Thymus (tissue), 11 donors: Measurements from ENCODE around the gene ELAPOR1. TPM values are rescaled to one million over a fixed set of nuclear protein-coding genes. Genes with fewer than 3 reads are reported as not detected.
"Not testable (repeated sequence)": the region's sequence is repeated elsewhere in the genome, so short reads cannot be mapped to it uniquely, and the experiment has no call there.

Source experiments
- DNase-seq, 9 donors: peaks; one replicate each; pipeline ENCODE4 v3.0.0-alpha.2; 2013; ENCODE audit warnings: low spot score in 9 of 9, low read depth in 6 of 9, missing footprints in 1 of 9
- H3K27ac ChIP-seq, 2 donors: one replicate each; pipeline ENCODE4 v1.5.1; 2013; ENCODE audit warnings: control low read depth in 1 of 2, low read depth in 1 of 2, low read length in 1 of 2, mild to moderate bottlenecking in 1 of 2, moderate library complexity in 1 of 2
- H3K27me3 ChIP-seq, 2 donors: one replicate each; pipeline ENCODE4 v1.5.1; 2013; ENCODE audit warnings: low read length in 1 of 2; ENCODE audit not compliant: control insufficient read depth in 2 of 2, insufficient read depth in 1 of 2
- H3K36me3 ChIP-seq, 2 donors: one replicate each; pipeline ENCODE4 v1.5.1; 2013; ENCODE audit warnings: low read length in 1 of 2, mild to moderate bottlenecking in 1 of 2, moderate library complexity in 1 of 2; ENCODE audit not compliant: control insufficient read depth in 2 of 2, insufficient read depth in 2 of 2
- H3K4me1 ChIP-seq, 2 donors: one replicate each; pipeline ENCODE4 v1.5.1; 2013; ENCODE audit warnings: low read length in 2 of 2; ENCODE audit not compliant: control insufficient read depth in 2 of 2, insufficient read depth in 2 of 2
- H3K4me3 ChIP-seq, 2 donors: one replicate each; pipeline ENCODE4 v1.5.1; 2013; ENCODE audit warnings: low read length in 2 of 2, control low read depth in 1 of 2, mild to moderate bottlenecking in 1 of 2
- H3K9me3 ChIP-seq, 2 donors: one replicate each; pipeline ENCODE4 v1.5.1; 2013; ENCODE audit warnings: low read length in 1 of 2, mild to moderate bottlenecking in 1 of 2; ENCODE audit not compliant: control insufficient read depth in 2 of 2, insufficient read depth in 1 of 2
- WGBS: extraction: QIAGEN DNeasy Blood & Tissue Kit; methylation state at CpG from one replicate; pipeline ENCODE4 v1.1.7; 2013; 5-methylcytosine and 5-hydroxymethylcytosine counted together
- polyA plus RNA-seq: library from polyadenylated mRNA; stranded (reverse); fragments of 200-250 nt; gene quantifications from one replicate; pipeline ENCODE4 v1.2.3, GENCODE V29; 2013
- total RNA-seq: library from RNA; stranded (reverse); fragments of 120-200 nt; gene quantifications from one replicate; pipeline ENCODE4 v1.2.4, GENCODE V29; 2013
- donor health status: healthy.

ELAPOR1 gene
- total and polyA plus RNA-seq, 2 donors: 1.2 to 1.3 TPM

DNA sequence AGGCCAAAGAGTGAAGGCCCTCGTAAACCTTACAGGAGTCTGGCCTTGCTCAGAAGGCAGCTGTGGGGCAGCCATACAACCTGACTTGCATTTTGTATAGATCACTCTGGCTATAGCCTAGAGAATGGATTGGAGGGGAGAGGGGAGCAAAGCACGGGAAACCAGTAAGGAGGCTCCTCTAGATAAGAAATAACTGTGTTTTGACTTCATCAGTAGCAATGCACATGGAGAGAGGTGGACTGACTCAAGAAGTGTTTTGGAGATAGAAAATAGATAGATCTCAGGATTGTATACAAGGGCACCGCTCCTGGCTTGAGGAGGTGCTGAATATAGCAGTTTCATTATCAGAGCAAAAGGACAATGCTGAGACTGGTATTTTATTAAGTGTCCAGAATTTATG lies 26.5 kb downstream of the ELAPOR1 start:
- no peak for DNase-seq
- Histone ChIP-seq H3K4me3 (no peak overlapping the region), H3K36me3 (no peaks in the 10 kb centered on the region), H3K9me3 (no peaks in the 10 kb centered on the region), H3K27me3 (no peaks in the 10 kb centered on the region), H3K4me1 (peaks cover 0 to 10% of the 10 kb centered on the region in 2 donors), H3K27ac (no peak overlapping the region)
- 77% methylated on average over 3 of the region's 3 CpGs for WGBS

DNA sequence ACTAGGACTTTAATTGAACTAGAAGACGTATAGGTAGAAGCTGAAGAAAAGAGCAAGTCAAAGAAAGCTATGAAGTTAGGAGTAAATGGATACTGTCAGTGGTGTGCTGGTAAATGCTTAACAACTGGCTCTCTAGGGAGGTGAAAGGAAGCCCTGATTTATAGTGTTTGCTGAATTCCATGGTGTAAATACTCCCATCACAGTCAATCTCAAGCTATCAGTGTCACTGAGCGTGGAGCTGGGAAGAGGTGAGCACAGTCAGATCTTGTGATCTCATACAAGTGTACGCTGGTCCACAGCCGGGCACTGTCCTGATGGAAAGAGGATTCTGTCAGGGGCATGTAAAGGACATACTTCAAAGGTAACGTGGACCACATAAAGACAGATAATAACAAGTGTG lies 28.3 kb downstream of the ELAPOR1 start:
- WGBS: 97% methylated on average over 5 of the region's 5 CpGs
- DNase-seq: no peak
- H3K4me1 ChIP-seq: peaks cover 0 to 8% of the 10 kb centered on the region in 2 donors
- H3K27me3 ChIP-seq: no peaks in the 10 kb centered on the region
- no peaks in the 10 kb centered on the region for H3K36me3 ChIP-seq
- H3K27ac ChIP-seq: no peak overlapping the region
- H3K9me3 ChIP-seq: no peaks in the 10 kb centered on the region
- H3K4me3 ChIP-seq: no peak overlapping the region

DNA sequence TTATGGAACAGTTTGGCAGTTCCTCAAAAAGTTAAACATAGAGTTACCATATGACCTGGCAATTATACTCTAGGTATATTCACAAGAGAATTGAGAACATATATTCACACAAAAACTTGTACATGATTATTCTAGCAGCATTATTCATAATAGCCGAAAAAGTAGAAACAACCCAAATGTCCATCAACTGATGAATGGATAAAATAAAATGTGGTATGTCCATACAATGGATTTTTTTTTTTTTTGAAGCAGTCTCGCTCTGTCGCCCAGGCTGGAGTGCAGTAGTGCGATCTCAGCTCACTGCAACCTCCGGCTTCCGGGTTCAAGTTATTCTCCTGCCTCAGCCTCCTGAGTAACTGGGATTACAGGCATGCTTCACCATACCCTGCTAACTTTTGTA lies 28.8 kb downstream of the ELAPOR1 start:
- WGBS: 91% methylated on average over 6 of the region's 6 CpGs
- not testable (repeated sequence) for DNase-seq

DNA sequence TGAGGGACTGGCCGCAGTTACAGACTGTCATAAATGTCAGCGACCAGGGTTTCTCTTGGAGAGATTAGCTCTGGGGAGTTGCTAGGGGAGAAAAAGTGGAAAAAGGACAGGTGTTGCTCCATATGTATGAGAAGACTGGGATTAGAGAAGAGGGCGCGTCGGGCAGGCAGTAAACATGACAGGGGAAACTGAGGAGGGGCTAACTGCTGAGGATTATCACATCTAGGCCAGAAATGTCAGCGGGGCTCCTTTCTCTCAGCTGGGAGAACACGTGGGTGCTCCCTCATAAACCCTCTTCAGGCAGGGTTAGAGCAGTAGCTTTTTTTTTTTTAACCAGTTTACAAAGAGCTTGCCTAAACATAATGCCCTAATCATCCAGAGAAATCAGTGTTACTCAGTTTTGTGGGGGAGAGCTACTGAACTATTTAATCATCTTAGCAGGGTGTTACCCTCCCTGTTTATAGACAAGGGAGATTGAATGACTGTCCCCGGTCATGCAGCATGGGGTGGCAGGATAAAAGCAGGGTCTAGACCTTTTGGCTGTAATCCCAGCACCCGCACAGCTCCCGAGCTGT lies 35.2 kb downstream of the ELAPOR1 start:
- H3K9me3 ChIP-seq: no peaks in the 10 kb centered on the region
- no peak for DNase-seq
- H3K4me1 ChIP-seq: no peaks in the 10 kb centered on the region
- no peak overlapping the region for H3K27ac ChIP-seq
- no peaks in the 10 kb centered on the region for H3K27me3 ChIP-seq
- 88% methylated on average over 10 of the region's 10 CpGs for WGBS
- H3K4me3 ChIP-seq: no peak overlapping the region
- H3K36me3 ChIP-seq: no peaks in the 10 kb centered on the region

More for the DNA sequence above, 28.8 kb downstream of the ELAPOR1 start:
- not testable (repeated sequence) for H3K27me3 ChIP-seq, H3K9me3 ChIP-seq, H3K4me1 ChIP-seq, H3K27ac ChIP-seq, H3K4me3 ChIP-seq, H3K36me3 ChIP-seq

DNA sequence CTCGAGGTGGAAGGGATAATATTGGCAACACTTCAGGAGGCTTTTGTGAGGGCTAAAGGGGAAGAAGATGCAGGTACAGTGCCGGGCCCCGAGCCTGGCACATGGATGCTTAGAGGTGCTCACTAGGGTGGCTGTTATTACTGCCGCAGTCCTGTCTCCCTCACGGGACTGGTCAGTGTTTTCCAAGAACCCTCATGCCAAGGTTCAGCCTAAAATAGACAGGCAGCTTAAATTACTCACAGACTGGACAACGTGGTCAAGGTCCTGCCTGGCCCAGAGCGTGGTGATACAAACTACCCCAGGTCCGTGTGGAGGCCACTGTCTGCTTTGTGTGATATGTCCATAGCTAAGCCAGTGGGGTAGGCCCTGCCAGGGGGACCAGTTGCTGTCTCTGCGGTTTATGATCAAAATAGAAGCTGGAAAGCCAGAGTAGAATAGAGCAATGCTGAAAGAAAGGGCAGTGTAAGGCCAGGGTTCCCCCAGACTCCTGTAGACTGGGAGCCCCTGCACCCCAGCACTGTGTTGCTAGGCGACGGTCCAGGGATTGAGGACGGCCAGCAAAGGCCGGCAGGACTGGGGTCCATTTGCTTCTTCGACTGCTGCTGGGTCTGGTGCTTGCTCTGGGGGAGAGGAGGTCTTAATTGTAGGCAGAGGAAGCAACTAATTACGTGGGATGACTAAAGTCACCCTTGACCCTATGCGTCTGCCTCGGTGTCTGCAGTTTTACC lies 36.1 kb downstream of the ELAPOR1 start:
- Histone ChIP-seq H3K27ac (no peak overlapping the region), H3K9me3 (no peaks in the 10 kb centered on the region), H3K27me3 (no peaks in the 10 kb centered on the region), H3K4me3 (no peak overlapping the region), H3K4me1 (no peaks in the 10 kb centered on the region), H3K36me3 (no peaks in the 10 kb centered on the region)
- no peak for DNase-seq
- WGBS: 92% methylated on average over 17 of the region's 17 CpGs

DNA sequence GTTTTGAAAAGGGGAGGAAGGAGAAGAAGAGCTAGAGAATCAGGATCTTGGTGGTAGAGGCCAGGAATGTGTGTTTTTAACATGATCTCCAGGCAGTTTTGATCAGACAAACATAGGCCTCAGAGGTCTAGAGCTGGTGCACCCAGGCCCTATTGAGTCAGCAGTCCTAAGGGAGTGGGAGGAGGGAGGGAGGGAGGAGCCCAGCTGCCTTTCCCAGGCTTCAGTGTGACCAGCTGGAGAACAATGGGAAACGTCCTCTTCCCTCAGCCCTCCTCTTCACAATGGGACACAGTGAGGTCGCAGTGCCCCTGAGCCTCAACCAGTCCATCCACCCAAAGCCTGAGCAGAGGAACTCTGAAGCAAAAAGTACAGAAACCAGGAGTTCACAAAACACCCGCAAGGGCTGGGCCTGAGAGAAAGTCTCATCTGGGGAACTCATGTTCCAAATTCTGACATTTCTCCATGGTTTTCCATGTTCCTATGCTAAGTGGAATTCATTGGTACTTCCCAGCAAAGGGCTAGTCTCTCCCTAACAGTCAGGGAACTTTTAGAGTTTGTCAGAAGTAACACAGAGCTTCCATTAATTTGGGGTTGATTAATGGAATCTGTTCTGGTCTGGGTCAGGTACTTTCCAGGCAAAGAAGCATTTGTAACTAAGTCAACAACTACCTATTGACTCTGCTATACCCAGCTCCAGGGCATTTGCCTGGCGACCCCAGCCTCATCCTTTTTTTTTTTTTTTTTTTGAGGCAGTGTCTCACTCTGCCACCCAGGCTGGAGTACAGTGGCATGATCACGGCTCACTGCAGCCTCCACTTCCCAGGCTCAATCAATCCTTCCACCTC lies 37.5 kb downstream of the ELAPOR1 start:
- Histone ChIP-seq H3K36me3 (no peaks in the 10 kb centered on the region), H3K27me3 (no peaks in the 10 kb centered on the region), H3K9me3 (no peaks in the 10 kb centered on the region), H3K4me3 (no peak overlapping the region), H3K27ac (no peak overlapping the region), H3K4me1 (no peaks in the 10 kb centered on the region)
- WGBS: 93% methylated on average over 5 of the region's 5 CpGs
- no peak for DNase-seq

DNA sequence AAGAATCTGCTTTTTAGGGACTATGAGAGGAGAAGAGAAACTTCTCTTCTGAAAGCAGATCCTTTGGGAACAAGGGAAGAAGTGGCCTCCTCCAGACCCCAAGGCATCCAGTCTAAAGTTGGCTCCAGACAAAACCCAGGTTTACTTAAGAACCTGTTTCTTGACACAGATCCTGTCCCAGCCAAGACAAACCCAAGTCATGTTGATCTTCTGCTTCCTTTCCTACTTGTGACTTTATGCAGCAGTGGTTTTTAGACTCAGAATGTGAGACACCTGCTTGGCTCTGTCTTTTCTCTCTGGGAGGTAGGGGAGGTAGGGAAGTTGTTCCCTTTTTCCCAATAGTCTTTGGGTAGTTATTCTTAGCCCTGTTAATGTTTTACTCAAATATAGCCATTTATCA lies 38.3 kb downstream of the ELAPOR1 start:
- no peak overlapping the region for H3K4me3 ChIP-seq
- H3K9me3 ChIP-seq: no peaks in the 10 kb centered on the region
- DNase-seq: no peak
- no peaks in the 10 kb centered on the region for H3K4me1 ChIP-seq
- no peak overlapping the region for H3K27ac ChIP-seq
- no peaks in the 10 kb centered on the region for H3K36me3 ChIP-seq
- H3K27me3 ChIP-seq: no peaks in the 10 kb centered on the region

DNA sequence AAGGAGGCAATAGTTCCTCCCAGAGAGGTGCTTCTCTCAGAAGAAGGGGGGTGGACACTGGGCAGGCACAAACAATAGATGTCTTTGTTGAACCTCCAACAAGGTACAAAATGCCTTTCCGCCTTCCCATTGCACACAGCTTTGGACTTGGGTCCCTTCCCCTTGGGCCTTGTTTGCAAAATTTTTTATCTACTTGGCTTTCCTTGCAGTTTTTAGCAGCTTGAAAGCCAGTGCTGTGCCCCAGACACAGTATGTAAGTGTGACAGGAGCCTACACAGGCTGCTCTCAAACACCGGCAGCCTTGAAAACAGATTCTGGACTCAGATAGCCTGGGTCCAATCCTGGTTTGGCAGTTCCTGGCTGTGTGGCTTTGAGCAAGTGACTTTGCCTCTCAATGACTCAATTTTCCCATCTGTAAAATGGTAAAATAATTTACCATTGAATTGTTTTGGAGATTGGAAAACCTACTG lies 43.0 kb downstream of the ELAPOR1 start:
- Histone ChIP-seq H3K36me3 (no peaks in the 10 kb centered on the region), H3K27ac (no peak overlapping the region), H3K4me3 (no peak overlapping the region), H3K27me3 (no peaks in the 10 kb centered on the region), H3K4me1 (peaks cover 0 to 5% of the 10 kb centered on the region in 2 donors), H3K9me3 (no peaks in the 10 kb centered on the region)
- 100% methylated on average over 2 of the region's 2 CpGs for WGBS
- DNase-seq: no peak

DNA sequence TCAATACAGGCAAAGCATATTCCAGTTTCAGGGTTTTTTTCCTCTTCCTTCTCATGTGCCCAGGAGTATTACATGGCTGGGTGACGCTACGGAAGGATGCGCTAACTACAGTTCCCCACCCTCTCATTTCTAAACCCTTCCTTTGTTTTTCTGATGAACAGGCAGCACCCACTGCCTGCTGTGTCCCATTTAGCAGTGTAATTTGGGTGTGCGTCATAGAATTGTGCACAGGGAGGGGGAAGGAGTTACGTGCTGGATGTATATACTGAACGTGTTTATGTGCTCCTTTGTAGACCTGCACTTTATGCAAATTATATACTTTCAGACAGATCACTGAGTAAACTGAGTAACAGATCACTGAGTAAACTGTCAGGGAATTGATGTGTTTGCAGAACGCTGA lies 44.5 kb downstream of the ELAPOR1 start:
- Histone ChIP-seq H3K27me3 (no peaks in the 10 kb centered on the region), H3K27ac (no peak overlapping the region), H3K36me3 (no peaks in the 10 kb centered on the region), H3K4me1 (peaks cover 0 to 5% of the 10 kb centered on the region in 2 donors), H3K4me3 (no peak overlapping the region), H3K9me3 (no peaks in the 10 kb centered on the region)
- 97% methylated on average over 7 of the region's 7 CpGs for WGBS
- DNase-seq: no peak
